Keratinocyte (primary cell): Measurements from ENCODE around the gene TPGS1.

Source experiments
- CTCF ChIP-seq, 3 experiments: IDR thresholded peaks in 1 of 3; conservative IDR thresholded peaks in 1 of 3; optimal IDR thresholded peaks in 1 of 3; 2 replicates in 2 of 3; 3 replicates in 1 of 3; pipeline versions ENCODE3 to v1.5.1; 2011; ENCODE audit warnings: low read length in 3 of 3, mild to moderate bottlenecking in 3 of 3, moderate library complexity in 2 of 3, control low read depth in 1 of 3, inconsistent platforms in 1 of 3; ENCODE audit not compliant: insufficient read depth in 2 of 3; ENCODE audit errors: extremely low read depth in 1 of 3
- EZH2 ChIP-seq: IDR thresholded peaks from one replicate; pipeline ENCODE4 v1.6.1; 2012; ENCODE audit warnings: inconsistent platforms, mild to moderate bottlenecking, low read length, moderate library complexity

DNA sequence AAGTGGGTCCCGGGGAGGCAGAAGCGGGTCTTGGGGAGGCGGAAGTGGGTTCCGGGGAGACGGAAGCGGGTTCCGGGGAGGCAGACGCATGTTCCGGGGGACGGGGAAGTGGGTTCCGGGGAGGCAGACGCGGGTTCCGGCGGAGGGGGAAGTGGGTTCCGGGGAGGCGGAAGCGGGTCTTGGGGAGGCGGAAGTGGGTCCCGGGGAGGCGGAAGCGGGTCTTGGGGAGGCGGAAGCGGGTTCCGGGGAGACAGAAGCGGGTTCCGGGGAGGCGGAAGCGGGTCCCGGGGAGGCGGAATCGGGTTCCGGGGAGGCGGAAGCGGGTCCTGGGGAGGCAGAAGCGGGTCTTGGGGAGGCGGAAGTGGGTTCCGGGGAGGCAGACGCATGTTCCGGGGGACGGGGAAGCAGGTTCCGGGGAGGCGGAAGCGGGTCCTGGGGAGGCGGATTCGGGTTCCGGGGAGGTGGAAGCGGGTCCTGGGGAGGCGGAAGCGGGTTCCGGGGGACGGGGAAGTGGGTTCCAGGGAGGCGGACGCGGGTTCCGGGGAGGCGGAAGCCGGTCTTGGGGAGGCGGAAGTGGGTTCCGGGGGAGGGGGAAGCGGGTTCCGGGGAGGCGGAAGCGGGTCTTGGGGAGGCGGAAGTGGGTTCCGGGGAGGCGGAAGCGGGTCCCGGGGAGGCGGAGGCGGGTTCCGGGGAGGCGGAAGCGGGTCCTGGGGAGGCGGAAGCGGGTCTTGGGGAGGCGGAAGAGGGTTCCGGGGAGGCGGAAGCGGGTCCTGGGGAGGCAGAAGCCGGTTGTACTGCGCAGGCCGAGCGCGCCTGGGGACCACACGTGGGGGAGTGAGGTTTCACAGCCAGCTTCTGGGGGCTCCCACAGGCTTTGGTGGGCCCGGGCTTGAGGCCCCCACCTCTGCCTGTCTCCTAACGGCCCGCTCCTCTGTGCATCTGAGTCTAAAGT is 48.9 kb upstream of the TPGS1 start:
- TF ChIP-seq CTCF (optimal IDR thresholded peaks at IDR 0.05 in 1 of 3, IDR thresholded peaks at IDR 0.05 in 1 of 3, conservative IDR thresholded peaks at IDR 0.05 in 1 of 3; ENCODE audit: extremely low read depth in 1 of 3, insufficient read depth in 2 of 3, low read length in 3 of 3) (no peak), EZH2 (no peak)
